IMR-90 (cell line): ENCODE data around the gene MOB3A. TPM values are rescaled to one million over a fixed set of nuclear protein-coding genes. Genes with fewer than 3 reads are reported as not detected.

Source experiments
- ATAC-seq: fragments of 200-7000 bp; cut with Tn5 transposase; 2 replicates; pipeline ENCODE4 v1.9.1; 2020; ENCODE audit warnings: low read depth, mild to moderate bottlenecking, moderate library complexity
- BruUV-seq: library from RNA; stranded (reverse); fragments of 400-500 nt; replicated peaks from 2 replicates; lab custom pipeline; 2021; lab: Mats Ljungman, UMichigan
- CTCF ChIA-PET: fragments of 300-600 bp; formaldehyde crosslinking; extraction: SDS; loops from one replicate; lab custom pipeline; 2021; ENCODE audit warnings: antibody characterized with exemption; lab: Yijun Ruan, JAX
- POLR2A ChIA-PET: fragments of 300-600 bp; sonication (Branson Sonifier 250); formaldehyde crosslinking; loops from one replicate; lab custom pipeline; 2022; ENCODE audit warnings: antibody characterized with exemption; ENCODE audit not compliant: unreplicated experiment; lab: Charles Lee
- DNase-seq: peaks from one replicate; pipeline ENCODE4 v3.0.0; 2013
- H2AFZ ChIP-seq: replicated peaks from 2 replicates; pipeline ENCODE3; 2013; ENCODE audit warnings: low read length, mild to moderate bottlenecking; ENCODE audit not compliant: poor library complexity
- H2AK5ac ChIP-seq: 2 replicates; pipeline ENCODE4 v1.6.1; 2013; ENCODE audit warnings: low read depth, low read length, inconsistent platforms
- H2AK9ac ChIP-seq: replicated peaks from 2 replicates; pipeline ENCODE3; 2013; ENCODE audit warnings: mild to moderate bottlenecking, low read depth, low read length, moderate library complexity; ENCODE audit not compliant: poor library complexity
- H2BK120ac ChIP-seq: 2 replicates; pipeline ENCODE4 v1.6.1; 2013; ENCODE audit warnings: low read depth, low read length, inconsistent platforms
- H2BK15ac ChIP-seq: 3 replicates; pipeline ENCODE4 v1.6.1; 2013; ENCODE audit warnings: low read depth, low read length, inconsistent platforms
- H2BK20ac ChIP-seq: 2 replicates; pipeline ENCODE4 v1.6.1; 2013; ENCODE audit warnings: low read depth, mild to moderate bottlenecking, inconsistent platforms, low read length, moderate library complexity
- H2BK5ac ChIP-seq: 2 replicates; pipeline ENCODE4 v1.6.1; 2013; ENCODE audit warnings: mild to moderate bottlenecking, low read depth, low read length, inconsistent platforms; ENCODE audit not compliant: poor library complexity, severe bottlenecking
- H3K14ac ChIP-seq: replicated peaks from 2 replicates; pipeline ENCODE4 v1.6.1; 2013; ENCODE audit warnings: low read depth, low read length, inconsistent platforms
- H3K18ac ChIP-seq: 2 replicates; pipeline ENCODE4 v1.6.1; 2013; ENCODE audit warnings: low read depth, low read length, control low read depth
- H3K23ac ChIP-seq: 2 replicates; pipeline ENCODE4 v1.6.1; 2013; ENCODE audit warnings: low read depth, low read length, inconsistent platforms
- H3K27ac ChIP-seq: 2 replicates; pipeline ENCODE4 v1.5.1; 2013; ENCODE audit warnings: mild to moderate bottlenecking, control low read depth, low read length; ENCODE audit not compliant: insufficient read depth
- H3K27me3 ChIP-seq: 2 replicates; pipeline ENCODE4 v1.6.1; 2013; ENCODE audit warnings: low read length; ENCODE audit not compliant: control insufficient read depth, insufficient read depth
- H3K36me3 ChIP-seq: 2 replicates; pipeline ENCODE4 v1.6.1; 2013; ENCODE audit warnings: low read length, mixed read lengths; ENCODE audit not compliant: control insufficient read depth, insufficient read depth
- H3K4ac ChIP-seq: 2 replicates; pipeline ENCODE4 v1.6.1; 2013; ENCODE audit warnings: low read depth, low read length, inconsistent platforms
- H3K4me1 ChIP-seq: 2 replicates; pipeline ENCODE4 v1.6.1; 2013; ENCODE audit warnings: low read length, mixed read lengths; ENCODE audit not compliant: control insufficient read depth, insufficient read depth
- H3K4me2 ChIP-seq: 2 replicates; pipeline ENCODE4 v1.6.1; 2013; ENCODE audit warnings: low read depth, mild to moderate bottlenecking, control low read depth, low read length, moderate library complexity
- H3K4me3 ChIP-seq: 2 replicates; pipeline ENCODE4 v1.5.1; 2013; ENCODE audit warnings: low read depth, mild to moderate bottlenecking, control low read depth, low read length, moderate library complexity; ENCODE audit not compliant: insufficient read depth
- H3K56ac ChIP-seq: 2 replicates; pipeline ENCODE4 v1.6.1; 2013; ENCODE audit warnings: low read length, inconsistent platforms; ENCODE audit not compliant: insufficient read depth; ENCODE audit errors: extremely low read depth
- H3K79me1 ChIP-seq, 2 experiments: 2 replicates each; pipeline ENCODE4 v1.6.1; 2013; ENCODE audit warnings: low read length in 2 of 2, inconsistent platforms in 1 of 2, low read depth in 1 of 2
- H3K9ac ChIP-seq: 2 replicates; pipeline ENCODE4 v1.6.1; 2013; ENCODE audit warnings: low read depth, low read length, control low read depth
- H3K9me1 ChIP-seq: 2 replicates; pipeline ENCODE4 v1.6.1; 2013; ENCODE audit warnings: low read length, inconsistent platforms; ENCODE audit not compliant: insufficient read depth
- H3K9me3 ChIP-seq: 2 replicates; pipeline ENCODE4 v1.6.1; 2013; ENCODE audit warnings: low read length; ENCODE audit not compliant: control insufficient read depth, insufficient read depth
- H4K20me1 ChIP-seq: 2 replicates; pipeline ENCODE4 v1.6.1; 2013; ENCODE audit warnings: low read length, inconsistent platforms; ENCODE audit not compliant: insufficient read depth
- H4K5ac ChIP-seq: 2 replicates; pipeline ENCODE4 v1.6.1; 2013; ENCODE audit warnings: mild to moderate bottlenecking, low read depth, low read length, control low read depth
- H4K8ac ChIP-seq, 2 experiments: 2 replicates each; pipeline ENCODE4 v1.6.1; 2013; ENCODE audit warnings: low read depth in 2 of 2, low read length in 2 of 2, control low read depth in 1 of 2, inconsistent platforms in 1 of 2
- H4K91ac ChIP-seq: 2 replicates; pipeline ENCODE4 v1.6.1; 2013; ENCODE audit warnings: low read depth, low read length, inconsistent platforms; ENCODE audit not compliant: insufficient read depth
- BHLHE40 ChIP-seq: fragments of 150-350 bp; IDR thresholded peaks from 2 replicates; pipeline ENCODE4 v1.6.1; 2016; ENCODE audit warnings: mild to moderate bottlenecking, low read depth, low read length
- CEBPB ChIP-seq: IDR thresholded peaks from 2 replicates; pipeline ENCODE4 v1.6.1; 2012; ENCODE audit warnings: low read depth, low read length, improper control_type of control experiment
- CHD1 ChIP-seq: IDR thresholded peaks from 2 replicates; pipeline ENCODE4 v1.6.1; 2012; ENCODE audit warnings: low read depth, low read length, improper control_type of control experiment
- CTCF ChIP-seq: conservative IDR thresholded peaks from 2 replicates; pipeline ENCODE4 v1.5.1; 2012; ENCODE audit warnings: mild to moderate bottlenecking, low read depth, low read length, improper control_type of control experiment
- FOS ChIP-seq: fragments of 150-350 bp; IDR thresholded peaks from 2 replicates; pipeline ENCODE4 v1.6.1; 2016; ENCODE audit warnings: low read depth, low read length
- MAFK ChIP-seq: IDR thresholded peaks from 2 replicates; pipeline ENCODE4 v1.6.1; 2012; ENCODE audit warnings: low read depth, low read length, improper control_type of control experiment
- MAZ ChIP-seq: IDR thresholded peaks from 2 replicates; pipeline ENCODE4 v1.6.1; 2012; ENCODE audit warnings: low read depth, mild to moderate bottlenecking, low read length, improper control_type of control experiment, moderate library complexity, borderline replicate concordance
- MXI1 ChIP-seq: IDR thresholded peaks from 2 replicates; pipeline ENCODE4 v1.6.1; 2012; ENCODE audit warnings: low read depth, mild to moderate bottlenecking, low read length, moderate library complexity, borderline replicate concordance
- NFE2L2 ChIP-seq: fragments of 150-350 bp; IDR thresholded peaks from 2 replicates; pipeline ENCODE4 v1.6.1; 2016; ENCODE audit warnings: low read depth, mild to moderate bottlenecking, low read length
- POLR2A ChIP-seq: IDR thresholded peaks from 2 replicates; pipeline ENCODE4 v1.6.1; 2012; ENCODE audit warnings: mild to moderate bottlenecking, low read depth, low read length
- RAD21 ChIP-seq: IDR thresholded peaks from 2 replicates; pipeline ENCODE4 v1.6.1; 2012; ENCODE audit warnings: low read length, improper control_type of control experiment
- RCOR1 ChIP-seq: IDR thresholded peaks from 2 replicates; pipeline ENCODE4 v1.6.1; 2012; ENCODE audit warnings: mild to moderate bottlenecking, low read length, improper control_type of control experiment; ENCODE audit not compliant: insufficient replicate concordance
- RFX5 ChIP-seq: IDR thresholded peaks from 2 replicates; pipeline ENCODE4 v1.8.0; 2012; ENCODE audit warnings: low read depth, mild to moderate bottlenecking, low read length, moderate library complexity
- SMC3 ChIP-seq: fragments of 150-350 bp; IDR thresholded peaks from 2 replicates; pipeline ENCODE4 v1.6.1; 2016; ENCODE audit warnings: low read depth, mild to moderate bottlenecking, antibody characterized with exemption, low read length, moderate library complexity
- USF2 ChIP-seq: fragments of 150-350 bp; IDR thresholded peaks from 2 replicates; pipeline ENCODE4 v1.6.1; 2017; ENCODE audit warnings: mild to moderate bottlenecking, antibody characterized with exemption, low read length, low read depth
- WGBS, 2 experiments: methylation state at CpG; one replicate each; pipeline versions ENCODE4 v1.1.5 to v1.1.7; 2013; ENCODE audit warnings: missing lambda C conversion rate in 2 of 2; ENCODE audit not compliant: insufficient read length in 1 of 2; ENCODE audit errors: extremely low coverage in 2 of 2; 5-methylcytosine and 5-hydroxymethylcytosine counted together
- dilution Hi-C: fragments of 300-500 bp; cut with HindIII; formaldehyde crosslinking; loops from one replicate; pipeline ENCODE4 v1.14.3; 2018; ENCODE audit warnings: low sequenced_read_pairs; ENCODE audit not compliant: unreplicated experiment
- in situ Hi-C: fragments of 300-500 bp; cut with MboI; formaldehyde crosslinking; loops from 3 replicates; pipeline ENCODE4 v1.14.3; 2019; ENCODE audit warnings: low sequenced_read_pairs, inconsistent platforms, mixed read lengths
- intact Hi-C: fragments of 100-400 bp; cut with micrococcal nuclease; formaldehyde crosslinking; loops from 2 replicates; pipeline ENCODE4 v1.10.0; 2022
- polyA plus RNA-seq, 3 experiments: library from polyadenylated mRNA; depleted of rRNA; stranded (reverse); fragments of >200 nt; gene quantifications; 2 replicates each; pipeline ENCODE4 v1.2.3, GENCODE V29; 2012; ENCODE audit warnings: low replicate concordance in 1 of 3
- total RNA-seq: library from RNA; depleted of rRNA; stranded (reverse); fragments of >200 nt; gene quantifications from 2 replicates; pipeline ENCODE4 v1.2.3, GENCODE V29; 2012
- TF ChIP-seq, protein P1 (sequence below): fragments of 150-350 bp; IDR thresholded peaks from 2 replicates; pipeline ENCODE4 v1.6.1; 2016; ENCODE audit warnings: low read depth, mild to moderate bottlenecking, low read length, moderate library complexity, borderline replicate concordance

Gene MOB3A
- total and polyA plus RNA-seq, 2 of the 4 experiments (the other 2 are of a cell fraction) = 9.3 to 26.5 TPM

- Histone ChIP-seq H2AK5ac (no peak overlapping the region), H3K27me3 (no peaks in the 10 kb centered on the region), H3K56ac (no peak overlapping the region), H3K27ac (no peak overlapping the region), H3K14ac (no peak overlapping the region), H3K4me3 (no peak overlapping the region), H3K4me2 (no peak overlapping the region), H4K20me1 (peaks cover 55% of the 10 kb centered on the region), H3K18ac (no peak overlapping the region), H2AK9ac (no peak overlapping the region), H3K4ac (no peak overlapping the region), H2BK15ac (no peak overlapping the region), H4K91ac (no peak overlapping the region), H2AFZ (no peak overlapping the region), H3K79me1 (peaks cover 12 to 36% of the 10 kb centered on the region in 2 experiments), H2BK5ac (no peak overlapping the region), H2BK120ac (no peak overlapping the region), H4K8ac (no peak overlapping the region), H3K23ac (no peak overlapping the region), H3K4me1 (no peaks in the 10 kb centered on the region; the same call in 1 of the 2 replicates), H3K9ac (no peak overlapping the region), H4K5ac (no peak overlapping the region), H3K36me3 (peaks cover 43% of the 10 kb centered on the region), H3K9me1 (peaks cover 7% of the 10 kb centered on the region), H2BK20ac (no peak overlapping the region), H3K9me3 (no peaks in the 10 kb centered on the region)
- ChIA-PET POLR2A (no interaction called here), CTCF (no interaction called here)
- intact Hi-C loops = no loop called here
- no TSS peak for BruUV-seq
- no peak for ATAC-seq
- DNase-seq = no peak
- TF ChIP-seq MXI1 (no peak), FOS (no peak), MAFK (no peak), CHD1 (no peak), SMC3 (no peak), POLR2A (no peak), USF2 (no peak), MAZ (no peak), CEBPB (no peak), RFX5 (no peak), BHLHE40 (no peak), NFE2L2 (no peak), RCOR1 (no peak), CTCF (no peak), RAD21 (no peak)
- TF ChIP-seq, protein P1, sequence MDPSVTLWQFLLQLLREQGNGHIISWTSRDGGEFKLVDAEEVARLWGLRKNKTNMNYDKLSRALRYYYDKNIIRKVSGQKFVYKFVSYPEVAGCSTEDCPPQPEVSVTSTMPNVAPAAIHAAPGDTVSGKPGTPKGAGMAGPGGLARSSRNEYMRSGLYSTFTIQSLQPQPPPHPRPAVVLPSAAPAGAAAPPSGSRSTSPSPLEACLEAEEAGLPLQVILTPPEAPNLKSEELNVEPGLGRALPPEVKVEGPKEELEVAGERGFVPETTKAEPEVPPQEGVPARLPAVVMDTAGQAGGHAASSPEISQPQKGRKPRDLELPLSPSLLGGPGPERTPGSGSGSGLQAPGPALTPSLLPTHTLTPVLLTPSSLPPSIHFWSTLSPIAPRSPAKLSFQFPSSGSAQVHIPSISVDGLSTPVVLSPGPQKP = no peak
- in situ Hi-C loops = no loop called here
- dilution Hi-C loops = no loop called here
- 94% methylated on average over 4 of the region's 11 CpGs; no CpG with 5 or more reads in 1 of the 2 experiments for WGBS, 2 experiments
Observed at GRCh38 chr19:2100719-2101061, 4.6 kb upstream of the MOB3A start.
